ENCODE results near the gene SDCBP2. TPM values are rescaled to one million over a fixed set of nuclear protein-coding genes. Genes with fewer than 3 reads are reported as not detected.
A peak's percentile ranks its signal among the peaks of the same experiment; 100 is the strongest.

SDCBP2 gene
- polyA plus RNA-seq, 1 donor (not counting 4 experiments of a cell fraction or from before 2014, with no cell fraction given) = 36.0 TPM

DNA sequence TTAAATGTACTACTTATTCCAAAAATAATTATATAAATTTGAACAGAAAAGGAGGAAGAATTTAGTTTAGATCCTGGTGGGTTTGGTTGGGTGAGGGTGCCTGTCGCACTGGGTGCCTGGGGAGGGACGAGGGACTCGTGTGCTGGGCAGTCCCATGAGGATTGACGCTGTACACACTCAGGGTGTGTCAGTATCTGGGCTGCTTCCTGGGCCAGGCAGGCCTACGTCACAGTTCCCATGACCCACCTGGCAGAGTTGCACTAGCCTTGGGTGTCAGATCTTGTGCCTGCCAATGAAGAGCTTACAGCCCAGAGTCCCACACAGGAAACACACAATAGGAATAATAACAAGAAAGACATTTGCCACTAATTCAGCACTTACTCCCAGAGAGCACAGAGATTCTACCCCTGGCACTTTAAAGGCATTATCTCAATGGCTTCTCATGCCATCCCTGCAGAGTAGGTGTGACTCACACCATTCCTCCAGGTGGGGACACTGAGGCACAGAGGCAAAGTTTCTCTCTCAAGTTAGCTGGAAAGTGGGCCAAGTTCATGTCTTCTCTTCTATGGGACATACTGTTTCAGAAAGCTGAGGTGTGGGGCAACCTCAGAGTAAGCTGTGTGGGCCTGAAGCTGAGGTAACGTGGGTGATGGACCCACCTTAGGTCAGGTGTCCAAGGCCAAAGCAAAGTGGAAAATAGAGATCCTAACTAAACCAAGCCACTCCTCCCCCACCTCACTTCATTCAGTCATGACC, 1.3 kb upstream of the SDCBP2 start:
- Histone ChIP-seq H4K20me1 (ENCODE audit: control insufficient read depth, extremely low read depth, insufficient read depth, low read length) (peaks cover 5% of the 10 kb centered on the region), H3K4me2 (ENCODE audit: control insufficient read depth, extremely low read depth, insufficient read depth, low read depth, low read length) (peak overlapping the region; percentile 31), H3K4me3 (ENCODE audit: control insufficient read depth in 2 of 3, extremely low read depth in 1 of 3, insufficient read depth in 2 of 3, low read depth in 1 of 3, low read length in 3 of 3) (no peak overlapping the region), H3K79me2 (ENCODE audit: control insufficient read depth, insufficient read depth, low read length) (peaks cover 75% of the 10 kb centered on the region), H3K4me1 (ENCODE audit: control insufficient read depth, extremely low read depth, insufficient read depth, low read length) (peaks cover 71% of the 10 kb centered on the region), H3K9ac (ENCODE audit: control insufficient read depth, extremely low read depth, insufficient read depth, low read length) (peak overlapping the region; percentile 100), H3K36me3 (ENCODE audit: control insufficient read depth in 2 of 2, extremely low read depth in 1 of 2, insufficient read depth in 2 of 2, low read length in 2 of 2) (peaks cover 3 to 10% of the 10 kb centered on the region in 2 experiments), H3K27ac (ENCODE audit: control insufficient read depth, insufficient read depth, low read length) (peak overlapping the region; percentile 99), H3K9me1 (ENCODE audit: control insufficient read depth, extremely low read depth, insufficient read depth, low read length) (peaks cover 5% of the 10 kb centered on the region), H2AFZ (ENCODE audit: control insufficient read depth, low read length) (no peak overlapping the region), H3K9me3 (ENCODE audit: control insufficient read depth, low read depth, low read length) (no peaks in the 10 kb centered on the region), H3K27me3 (ENCODE audit: control insufficient read depth, extremely low read depth, insufficient read depth, low read length) (no peaks in the 10 kb centered on the region)
- TF ChIP-seq, protein P1, sequence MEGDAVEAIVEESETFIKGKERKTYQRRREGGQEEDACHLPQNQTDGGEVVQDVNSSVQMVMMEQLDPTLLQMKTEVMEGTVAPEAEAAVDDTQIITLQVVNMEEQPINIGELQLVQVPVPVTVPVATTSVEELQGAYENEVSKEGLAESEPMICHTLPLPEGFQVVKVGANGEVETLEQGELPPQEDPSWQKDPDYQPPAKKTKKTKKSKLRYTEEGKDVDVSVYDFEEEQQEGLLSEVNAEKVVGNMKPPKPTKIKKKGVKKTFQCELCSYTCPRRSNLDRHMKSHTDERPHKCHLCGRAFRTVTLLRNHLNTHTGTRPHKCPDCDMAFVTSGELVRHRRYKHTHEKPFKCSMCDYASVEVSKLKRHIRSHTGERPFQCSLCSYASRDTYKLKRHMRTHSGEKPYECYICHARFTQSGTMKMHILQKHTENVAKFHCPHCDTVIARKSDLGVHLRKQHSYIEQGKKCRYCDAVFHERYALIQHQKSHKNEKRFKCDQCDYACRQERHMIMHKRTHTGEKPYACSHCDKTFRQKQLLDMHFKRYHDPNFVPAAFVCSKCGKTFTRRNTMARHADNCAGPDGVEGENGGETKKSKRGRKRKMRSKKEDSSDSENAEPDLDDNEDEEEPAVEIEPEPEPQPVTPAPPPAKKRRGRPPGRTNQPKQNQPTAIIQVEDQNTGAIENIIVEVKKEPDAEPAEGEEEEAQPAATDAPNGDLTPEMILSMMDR (optimal IDR thresholded peaks at IDR 0.05 in 1 of 3, IDR thresholded peaks at IDR 0.05 in 1 of 3, conservative IDR thresholded peaks at IDR 0.05 in 1 of 3; ENCODE audit: extremely low read depth in 1 of 3, insufficient read depth in 2 of 3, low read length in 3 of 3) = no peak
- no peak for TF ChIP-seq EZH2 (IDR thresholded peaks at IDR 0.05; ENCODE audit: low read length)
- FAIRE-seq (peak; percentile 82), DNase-seq (ENCODE audit: low read depth, low spot score) (no peak)
- dilution Hi-C loops (cut with MboI; ENCODE audit: extremely low pct_ligation_motif_present, low sequenced_read_pairs) = no loop called here

DNA sequence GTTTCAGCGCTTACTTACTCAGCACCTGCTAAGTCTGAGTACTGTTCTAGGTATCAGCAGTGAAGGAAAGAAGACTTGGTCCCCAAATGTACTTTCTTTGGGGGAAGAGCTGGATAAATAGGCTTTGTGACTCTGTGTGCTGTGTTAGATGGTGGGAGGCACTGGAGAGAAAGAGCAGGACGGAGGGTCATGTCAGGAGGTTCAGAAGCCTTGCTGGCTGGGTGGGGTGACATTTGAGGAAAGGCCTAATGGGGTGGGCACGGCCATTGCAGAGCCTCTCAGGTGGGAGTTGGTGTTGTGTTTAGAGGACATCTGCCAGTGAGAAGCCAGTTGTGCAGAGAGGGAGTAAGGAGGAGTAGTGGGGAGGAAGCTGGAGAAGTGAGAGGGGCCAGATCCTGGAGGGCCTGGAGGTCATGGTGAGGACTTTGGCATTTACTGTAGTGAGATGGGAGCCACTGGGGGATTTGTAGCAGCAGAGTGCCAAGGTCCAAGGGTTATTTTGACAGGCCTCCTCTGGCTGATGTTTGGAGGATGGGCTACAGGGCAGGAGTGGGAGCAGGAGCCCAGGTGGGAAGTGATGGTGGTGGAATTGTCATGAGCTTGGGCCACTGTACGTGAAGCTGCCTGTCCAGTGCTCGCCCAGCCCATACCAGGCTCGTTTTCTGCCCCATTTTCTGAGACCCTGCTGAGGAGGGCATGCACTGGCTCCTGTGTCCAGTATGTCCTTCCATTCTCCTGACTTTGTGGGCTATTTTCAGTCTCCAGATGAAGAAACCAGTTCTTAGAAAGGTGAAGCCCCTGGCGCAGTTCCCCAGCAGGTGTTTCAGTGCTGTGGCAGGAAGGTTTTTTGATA, 886 bp downstream of the SDCBP2 start:
- Histone ChIP-seq H3K36me3 (ENCODE audit: control insufficient read depth in 2 of 2, extremely low read depth in 1 of 2, insufficient read depth in 2 of 2, low read length in 2 of 2) (peaks cover 0 to 4% of the 10 kb centered on the region in 2 experiments), H3K4me3 (ENCODE audit: control insufficient read depth in 2 of 3, extremely low read depth in 1 of 3, insufficient read depth in 2 of 3, low read depth in 1 of 3, low read length in 3 of 3) (peak overlapping the region; percentile 12 to 53 (median 45)), H3K27ac (ENCODE audit: control insufficient read depth, insufficient read depth, low read length) (peak overlapping the region; percentile 99), H3K9me3 (ENCODE audit: control insufficient read depth, low read depth, low read length) (no peaks in the 10 kb centered on the region), H3K9me1 (ENCODE audit: control insufficient read depth, extremely low read depth, insufficient read depth, low read length) (peaks cover 2% of the 10 kb centered on the region), H3K4me1 (ENCODE audit: control insufficient read depth, extremely low read depth, insufficient read depth, low read length) (peaks cover 72% of the 10 kb centered on the region), H3K4me2 (ENCODE audit: control insufficient read depth, extremely low read depth, insufficient read depth, low read depth, low read length) (peak overlapping the region; percentile 96), H4K20me1 (ENCODE audit: control insufficient read depth, extremely low read depth, insufficient read depth, low read length) (no peaks in the 10 kb centered on the region), H3K79me2 (ENCODE audit: control insufficient read depth, insufficient read depth, low read length) (peaks cover 64% of the 10 kb centered on the region), H2AFZ (ENCODE audit: control insufficient read depth, low read length) (no peak overlapping the region), H3K27me3 (ENCODE audit: control insufficient read depth, extremely low read depth, insufficient read depth, low read length) (no peaks in the 10 kb centered on the region), H3K9ac (ENCODE audit: control insufficient read depth, extremely low read depth, insufficient read depth, low read length) (peak overlapping the region; percentile 100)
- no peak for TF ChIP-seq EZH2 (IDR thresholded peaks at IDR 0.05; ENCODE audit: low read length)
- TF ChIP-seq, protein P1 (optimal IDR thresholded peaks at IDR 0.05 in 1 of 3, IDR thresholded peaks at IDR 0.05 in 1 of 3, conservative IDR thresholded peaks at IDR 0.05 in 1 of 3; ENCODE audit: extremely low read depth in 1 of 3, insufficient read depth in 2 of 3, low read length in 3 of 3) = no peak
- DNase-seq (ENCODE audit: low read depth, low spot score) (no peak), FAIRE-seq (peak; percentile 44)
- dilution Hi-C loops (cut with MboI; ENCODE audit: extremely low pct_ligation_motif_present, low sequenced_read_pairs) = no loop called here

All from keratinocyte (primary cell).